ENCODE measurements around the gene TADA2A.

TADA2A gene

DNA sequence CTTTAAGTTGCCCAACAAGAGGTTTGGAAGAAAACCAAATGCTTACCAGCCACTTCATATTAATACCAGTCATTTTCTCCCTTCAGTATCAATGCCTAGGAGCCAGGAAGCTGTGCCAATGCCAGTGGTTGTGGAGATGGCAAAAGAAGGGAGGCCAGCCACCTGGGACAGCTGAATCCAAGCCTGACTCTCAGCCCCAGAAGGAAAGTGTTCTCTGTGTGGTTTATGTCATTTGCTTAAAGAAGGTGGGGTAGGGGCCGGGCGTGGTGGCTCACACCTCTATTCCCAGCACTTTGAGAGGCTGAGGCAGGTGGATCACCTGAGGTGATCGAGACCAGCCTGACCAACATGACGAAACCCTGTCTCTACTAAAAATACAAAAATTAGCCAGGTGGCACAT is 17.5 kb upstream of the TADA2A start:
- H3K9ac ChIP-seq (ENCODE audit: low read length), result no peak overlapping the region
- H2AK5ac ChIP-seq (ENCODE audit: low read length), result no peak overlapping the region
- H2BK120ac ChIP-seq (ENCODE audit: insufficient read depth, low read length, poor library complexity), result no peak overlapping the region
- no peak overlapping the region for H3K14ac ChIP-seq (ENCODE audit: low read length)
- no peak overlapping the region for H3K27ac ChIP-seq (ENCODE audit: low read depth, low read length)
- no peaks in the 10 kb centered on the region for H3K79me1 ChIP-seq (ENCODE audit: low read length)
- H2BK5ac ChIP-seq (ENCODE audit: low read depth, low read length, poor library complexity), result no peak overlapping the region
- H3K27me3 ChIP-seq (ENCODE audit: insufficient read depth, low read length), result no peaks in the 10 kb centered on the region
- H2BK12ac ChIP-seq (ENCODE audit: low read length), result no peak overlapping the region
- no CpG with 5 or more reads among the region's 4 CpGs for WGBS (ENCODE audit: extremely low coverage, insufficient coverage, insufficient read length)
- H3K4ac ChIP-seq (ENCODE audit: low read depth, low read length), result no peak overlapping the region
- no peaks in the 10 kb centered on the region for H3K36me3 ChIP-seq (ENCODE audit: control insufficient read depth in 1 of 2, insufficient read depth in 2 of 2, low read length in 2 of 2)
- H4K91ac ChIP-seq (ENCODE audit: low read depth, low read length), result no peak overlapping the region
- H3K4me1 ChIP-seq (ENCODE audit: control insufficient read depth in 1 of 2, insufficient read depth in 2 of 2, low read length in 2 of 2), result no peaks in the 10 kb centered on the region
- H3K18ac ChIP-seq (ENCODE audit: low read length), result no peak overlapping the region
- no peak overlapping the region for H3K23ac ChIP-seq (ENCODE audit: low read length)
- no peak overlapping the region for H2AFZ ChIP-seq (ENCODE audit: insufficient read depth, low read length, poor library complexity)
- no peaks in the 10 kb centered on the region for H3K79me2 ChIP-seq (ENCODE audit: control insufficient read depth, insufficient read depth, low read length, poor library complexity)
- H3K4me2 ChIP-seq (ENCODE audit: low read length), result no peak overlapping the region
- no peak for DNase-seq
- H3K4me3 ChIP-seq (ENCODE audit: low read depth, low read length), result no peak overlapping the region
- H4K8ac ChIP-seq (ENCODE audit: low read depth, low read length), result no peak overlapping the region
- no peaks in the 10 kb centered on the region for H3K9me3 ChIP-seq (ENCODE audit: insufficient read depth, low read depth, low read length)
- H4K12ac ChIP-seq (ENCODE audit: low read depth, low read length), result no peak overlapping the region

DNA sequence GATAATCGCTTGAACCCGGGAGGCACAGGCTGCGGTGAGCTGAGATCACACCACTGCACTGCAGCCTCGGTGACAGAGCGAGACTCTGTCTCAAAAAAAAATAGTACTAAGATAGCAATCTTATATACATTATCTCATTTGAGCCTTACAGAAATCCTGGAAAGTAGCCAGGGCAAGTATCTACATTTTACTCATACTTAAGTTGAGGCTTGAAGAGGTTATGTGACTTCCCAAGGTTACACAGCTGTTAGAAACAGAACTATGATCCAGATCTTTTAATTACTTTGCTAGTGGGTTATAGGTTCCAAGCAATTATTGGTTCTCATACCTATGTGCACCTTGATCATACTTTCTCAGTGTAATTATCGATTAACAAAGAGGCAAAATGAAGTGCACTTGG is 15.5 kb upstream of the TADA2A start:
- H2BK120ac ChIP-seq (ENCODE audit: insufficient read depth, low read length, poor library complexity), result no peak overlapping the region
- H3K4me3 ChIP-seq (ENCODE audit: low read depth, low read length), result no peak overlapping the region
- no peak overlapping the region for H3K4ac ChIP-seq (ENCODE audit: low read depth, low read length)
- H2AFZ ChIP-seq (ENCODE audit: insufficient read depth, low read length, poor library complexity), result no peak overlapping the region
- H3K79me2 ChIP-seq (ENCODE audit: control insufficient read depth, insufficient read depth, low read length, poor library complexity), result no peaks in the 10 kb centered on the region
- H3K23ac ChIP-seq (ENCODE audit: low read length), result no peak overlapping the region
- H3K27me3 ChIP-seq (ENCODE audit: insufficient read depth, low read length), result no peaks in the 10 kb centered on the region
- no peak overlapping the region for H4K8ac ChIP-seq (ENCODE audit: low read depth, low read length)
- H2BK12ac ChIP-seq (ENCODE audit: low read length), result no peak overlapping the region
- H3K9me3 ChIP-seq (ENCODE audit: insufficient read depth, low read depth, low read length), result no peaks in the 10 kb centered on the region
- H2AK5ac ChIP-seq (ENCODE audit: low read length), result no peak overlapping the region
- no peak overlapping the region for H3K4me2 ChIP-seq (ENCODE audit: low read length)
- DNase-seq, result no peak
- H4K91ac ChIP-seq (ENCODE audit: low read depth, low read length), result no peak overlapping the region
- H4K12ac ChIP-seq (ENCODE audit: low read depth, low read length), result no peak overlapping the region
- no peak overlapping the region for H3K9ac ChIP-seq (ENCODE audit: low read length)
- no peak overlapping the region for H2BK5ac ChIP-seq (ENCODE audit: low read depth, low read length, poor library complexity)
- H3K79me1 ChIP-seq (ENCODE audit: low read length), result no peaks in the 10 kb centered on the region
- no CpG with 5 or more reads among the region's 6 CpGs for WGBS (ENCODE audit: extremely low coverage, insufficient coverage, insufficient read length)
- no peaks in the 10 kb centered on the region for H3K36me3 ChIP-seq (ENCODE audit: control insufficient read depth in 1 of 2, insufficient read depth in 2 of 2, low read length in 2 of 2)
- H3K14ac ChIP-seq (ENCODE audit: low read length), result no peak overlapping the region
- H3K27ac ChIP-seq (ENCODE audit: low read depth, low read length), result no peak overlapping the region
- no peak overlapping the region for H3K18ac ChIP-seq (ENCODE audit: low read length)
- no peaks in the 10 kb centered on the region for H3K4me1 ChIP-seq (ENCODE audit: control insufficient read depth in 1 of 2, insufficient read depth in 2 of 2, low read length in 2 of 2)

DNA sequence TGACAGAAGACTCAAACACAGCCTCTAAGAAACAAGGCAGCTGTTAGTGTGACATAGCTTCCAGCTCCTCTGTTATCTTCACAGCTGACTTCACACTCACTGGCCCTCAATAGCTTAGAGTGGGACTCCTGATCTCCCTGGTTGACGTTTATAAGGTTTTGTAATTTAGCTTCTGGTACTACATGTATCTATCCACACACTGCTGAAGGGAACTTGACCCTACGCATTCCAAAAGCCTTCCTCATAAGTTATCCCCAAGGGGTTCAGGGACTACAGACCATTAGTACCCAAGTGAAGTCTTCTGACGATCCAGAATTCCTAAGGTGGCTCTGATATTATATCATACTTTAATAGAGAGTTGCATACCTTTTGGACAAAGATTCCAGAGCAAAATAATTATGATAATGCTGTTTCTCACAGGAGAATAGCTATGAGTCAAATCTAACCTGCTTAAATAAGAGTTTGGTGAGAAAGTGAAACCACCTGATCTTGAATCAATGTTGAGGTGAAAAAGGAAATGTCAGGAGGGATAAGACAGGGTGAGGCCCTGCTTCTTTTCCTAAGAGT is 14.6 kb upstream of the TADA2A start:
- H3K4me2 ChIP-seq (ENCODE audit: low read length), result no peak overlapping the region
- no peak overlapping the region for H4K8ac ChIP-seq (ENCODE audit: low read depth, low read length)
- no peak overlapping the region for H2BK12ac ChIP-seq (ENCODE audit: low read length)
- H3K9ac ChIP-seq (ENCODE audit: low read length), result no peak overlapping the region
- no peaks in the 10 kb centered on the region for H3K27me3 ChIP-seq (ENCODE audit: insufficient read depth, low read length)
- no peak overlapping the region for H3K4me3 ChIP-seq (ENCODE audit: low read depth, low read length)
- no peaks in the 10 kb centered on the region for H3K36me3 ChIP-seq (ENCODE audit: control insufficient read depth in 1 of 2, insufficient read depth in 2 of 2, low read length in 2 of 2)
- H3K4me1 ChIP-seq (ENCODE audit: control insufficient read depth in 1 of 2, insufficient read depth in 2 of 2, low read length in 2 of 2), result no peaks in the 10 kb centered on the region
- no peak overlapping the region for H2AK5ac ChIP-seq (ENCODE audit: low read length)
- no CpG with 5 or more reads among the region's 3 CpGs for WGBS (ENCODE audit: extremely low coverage, insufficient coverage, insufficient read length)
- no peak overlapping the region for H2BK5ac ChIP-seq (ENCODE audit: low read depth, low read length, poor library complexity)
- H3K4ac ChIP-seq (ENCODE audit: low read depth, low read length), result no peak overlapping the region
- no peak overlapping the region for H4K91ac ChIP-seq (ENCODE audit: low read depth, low read length)
- no peaks in the 10 kb centered on the region for H3K9me3 ChIP-seq (ENCODE audit: insufficient read depth, low read depth, low read length)
- no peak overlapping the region for H2BK120ac ChIP-seq (ENCODE audit: insufficient read depth, low read length, poor library complexity)
- no peak overlapping the region for H4K12ac ChIP-seq (ENCODE audit: low read depth, low read length)
- no peaks in the 10 kb centered on the region for H3K79me1 ChIP-seq (ENCODE audit: low read length)
- H3K23ac ChIP-seq (ENCODE audit: low read length), result no peak overlapping the region
- H3K79me2 ChIP-seq (ENCODE audit: control insufficient read depth, insufficient read depth, low read length, poor library complexity), result no peaks in the 10 kb centered on the region
- no peak for DNase-seq
- H3K14ac ChIP-seq (ENCODE audit: low read length), result no peak overlapping the region
- H2AFZ ChIP-seq (ENCODE audit: insufficient read depth, low read length, poor library complexity), result no peak overlapping the region
- no peak overlapping the region for H3K18ac ChIP-seq (ENCODE audit: low read length)
- no peak overlapping the region for H3K27ac ChIP-seq (ENCODE audit: low read depth, low read length)

DNA sequence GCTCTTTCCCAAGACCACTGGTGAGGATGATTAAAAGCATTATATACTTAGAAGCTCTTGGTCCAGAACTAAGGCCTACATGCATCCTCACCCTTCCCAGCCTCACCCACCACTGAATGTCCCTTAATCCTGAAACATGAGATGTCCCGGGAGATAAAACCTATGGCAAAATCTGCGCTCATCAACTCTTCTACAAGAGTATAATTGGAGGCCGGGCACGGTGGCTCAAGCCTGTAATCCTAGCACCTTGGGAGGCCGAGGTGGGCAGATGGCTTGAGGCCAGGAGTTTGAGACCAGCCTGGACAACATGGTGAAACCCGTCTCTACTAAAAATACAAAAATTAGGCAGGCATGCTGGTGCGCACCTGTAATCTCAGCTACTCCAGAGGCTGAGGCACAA is 13.3 kb upstream of the TADA2A start:
- Histone ChIP-seq H4K12ac (ENCODE audit: low read depth, low read length) (no peak overlapping the region), H3K36me3 (ENCODE audit: control insufficient read depth in 1 of 2, insufficient read depth in 2 of 2, low read length in 2 of 2) (no peaks in the 10 kb centered on the region), H2BK5ac (ENCODE audit: low read depth, low read length, poor library complexity) (no peak overlapping the region), H3K18ac (ENCODE audit: low read length) (no peak overlapping the region), H4K91ac (ENCODE audit: low read depth, low read length) (no peak overlapping the region), H3K4ac (ENCODE audit: low read depth, low read length) (no peak overlapping the region), H3K4me2 (ENCODE audit: low read length) (no peak overlapping the region), H3K4me1 (ENCODE audit: control insufficient read depth in 1 of 2, insufficient read depth in 2 of 2, low read length in 2 of 2) (no peaks in the 10 kb centered on the region), H2AFZ (ENCODE audit: insufficient read depth, low read length, poor library complexity) (no peak overlapping the region), H2BK12ac (ENCODE audit: low read length) (no peak overlapping the region), H3K79me2 (ENCODE audit: control insufficient read depth, insufficient read depth, low read length, poor library complexity) (no peaks in the 10 kb centered on the region), H2BK120ac (ENCODE audit: insufficient read depth, low read length, poor library complexity) (no peak overlapping the region), H3K23ac (ENCODE audit: low read length) (no peak overlapping the region), H2AK5ac (ENCODE audit: low read length) (no peak overlapping the region), H3K9ac (ENCODE audit: low read length) (no peak overlapping the region), H4K8ac (ENCODE audit: low read depth, low read length) (no peak overlapping the region), H3K79me1 (ENCODE audit: low read length) (no peaks in the 10 kb centered on the region), H3K9me3 (ENCODE audit: insufficient read depth, low read depth, low read length) (no peaks in the 10 kb centered on the region), H3K4me3 (ENCODE audit: low read depth, low read length) (no peak overlapping the region), H3K14ac (ENCODE audit: low read length) (no peak overlapping the region), H3K27ac (ENCODE audit: low read depth, low read length) (no peak overlapping the region), H3K27me3 (ENCODE audit: insufficient read depth, low read length) (no peaks in the 10 kb centered on the region)
- DNase-seq, result no peak
- no CpG with 5 or more reads among the region's 7 CpGs for WGBS (ENCODE audit: extremely low coverage, insufficient coverage, insufficient read length)
